Suprapubic skin (tissue), 4 donors: ENCODE data around the gene PNMA6A. TPM values are rescaled to one million over a fixed set of nuclear protein-coding genes. Genes with fewer than 3 reads are reported as not detected.
"Not testable (repeated sequence)": the region's sequence is repeated elsewhere in the genome, so short reads cannot be mapped to it uniquely, and the experiment has no call there.

Experiments used
- DNase-seq, 2 donors: peaks; one replicate each; pipeline ENCODE4 v3.0.0-alpha.2; 2019; ENCODE audit warnings: low spot score in 2 of 2
- H3K27ac ChIP-seq: fragments of 200-600 bp; sonication (generic); one replicate; pipeline ENCODE4 v1.5.1; 2019
- H3K27me3 ChIP-seq: fragments of 200-600 bp; sonication (generic); one replicate; pipeline ENCODE4 v1.5.1; 2019
- H3K36me3 ChIP-seq: fragments of 200-600 bp; sonication (generic); one replicate; pipeline ENCODE4 v1.5.1; 2019
- H3K4me1 ChIP-seq: fragments of 200-600 bp; sonication (generic); one replicate; pipeline ENCODE4 v1.5.1; 2019
- H3K4me3 ChIP-seq: fragments of 200-600 bp; sonication (generic); one replicate; pipeline ENCODE4 v1.5.1; 2019; ENCODE audit warnings: mild to moderate bottlenecking
- H3K9me3 ChIP-seq: fragments of 200-600 bp; sonication (generic); one replicate; pipeline ENCODE4 v1.5.1; 2019
- CTCF ChIP-seq, 2 donors: fragments of 200-600 bp in 1 of 2; fragments of 450-650 bp in 1 of 2; sonication (generic) in 1 of 2; IDR thresholded peaks; one replicate each; pipeline ENCODE4 v1.5.1; 2016 to 2019; ENCODE audit warnings: antibody characterized with exemption in 2 of 2, mild to moderate bottlenecking in 1 of 2, moderate library complexity in 1 of 2
- EP300 ChIP-seq: sonication (generic); formaldehyde crosslinking; IDR thresholded peaks from one replicate; pipeline ENCODE4 v1.6.1; 2017; ENCODE audit warnings: antibody characterized with exemption
- POLR2A ChIP-seq, 2 donors: fragments of 450-650 bp; IDR thresholded peaks; one replicate each; pipeline ENCODE4 v1.6.1; 2017; ENCODE audit warnings: antibody characterized with exemption in 2 of 2, mild to moderate bottlenecking in 2 of 2, moderate library complexity in 2 of 2
- POLR2AphosphoS5 ChIP-seq, 3 donors: sonication (generic); formaldehyde crosslinking; IDR thresholded peaks; one replicate each; pipeline ENCODE4 v1.6.1; 2017; ENCODE audit warnings: antibody characterized with exemption in 3 of 3
- WGBS: methylation state at CpG from one replicate; pipeline ENCODE4 v1.1.5; 2018; 5-methylcytosine and 5-hydroxymethylcytosine counted together
- total RNA-seq, 4 donors: library from RNA; depleted of rRNA; stranded (reverse); fragments of >200 nt; gene quantifications; one replicate each; pipeline ENCODE4 v1.1.0, GENCODE V29; 2016

The PNMA6A gene
- total RNA-seq, 4 donors from 2014 or later, result 0.26 to 0.32 (median 0.30) TPM; not detected in 1

- Histone ChIP-seq H3K4me1 (no peaks in the 10 kb centered on the region), H3K36me3 (no peaks in the 10 kb centered on the region), H3K27me3 (no peaks in the 10 kb centered on the region), H3K9me3 (no peaks in the 10 kb centered on the region), H3K27ac (no peak overlapping the region), H3K4me3 (no peak overlapping the region)
- DNase-seq, result no peak
- WGBS, result 86% methylated on average over 1 of the region's 6 CpGs
- TF ChIP-seq POLR2AphosphoS5 (IDR thresholded peaks at IDR 0.05) (no peak), CTCF (IDR thresholded peaks at IDR 0.05) (no peak), POLR2A (IDR thresholded peaks at IDR 0.05) (no peak), EP300 (no peak)
Measured at GRCh38 chrX:153065389-153065788, 6.9 kb upstream of the PNMA6A start.

- not testable (repeated sequence) for H3K36me3 ChIP-seq
- 73% methylated on average over 3 of the region's 12 CpGs for WGBS
Measured at GRCh38 chrX:153066402-153066801, 5.9 kb upstream of the PNMA6A start.

GRCh38 chrX:153073331-153073730, 1.1 kb downstream of the PNMA6A start:
- H3K4me3 ChIP-seq, H3K4me1 ChIP-seq, H3K36me3 ChIP-seq, H3K27me3 ChIP-seq, DNase-seq, H3K9me3 ChIP-seq, H3K27ac ChIP-seq: not testable (repeated sequence)
- no CpG with 5 or more reads among the region's 29 CpGs for WGBS

More at GRCh38 chrX:153066402-153066801, 5.9 kb upstream of the PNMA6A start:
- H3K4me3 ChIP-seq, H3K27ac ChIP-seq, H3K9me3 ChIP-seq, DNase-seq, H3K27me3 ChIP-seq, H3K4me1 ChIP-seq: not testable (repeated sequence)

- Histone ChIP-seq H3K4me1 (no peaks in the 10 kb centered on the region), H3K4me3 (no peak overlapping the region), H3K9me3 (no peaks in the 10 kb centered on the region), H3K27me3 (no peaks in the 10 kb centered on the region), H3K36me3 (no peaks in the 10 kb centered on the region), H3K27ac (no peak overlapping the region)
- no peak for TF ChIP-seq POLR2AphosphoS5 (IDR thresholded peaks at IDR 0.05)
- no peak for TF ChIP-seq EP300
- no peak for TF ChIP-seq POLR2A (IDR thresholded peaks at IDR 0.05)
- TF ChIP-seq CTCF (IDR thresholded peaks at IDR 0.05), result no peak
- DNase-seq, result no peak
- WGBS, result 95% methylated on average over 10 of the region's 24 CpGs
Measured at GRCh38 chrX:153074262-153074899, 2.1 kb downstream of the PNMA6A start.

GRCh38 chrX:153074935-153075334, 2.7 kb downstream of the PNMA6A start:
- Histone ChIP-seq H3K27ac (no peak overlapping the region), H3K9me3 (no peaks in the 10 kb centered on the region), H3K27me3 (no peaks in the 10 kb centered on the region), H3K4me1 (no peaks in the 10 kb centered on the region), H3K36me3 (no peaks in the 10 kb centered on the region), H3K4me3 (no peak overlapping the region)
- 94% methylated on average over 8 of the region's 11 CpGs for WGBS
- no peak for TF ChIP-seq CTCF (IDR thresholded peaks at IDR 0.05)
- TF ChIP-seq POLR2AphosphoS5 (IDR thresholded peaks at IDR 0.05), result no peak
- no peak for TF ChIP-seq EP300
- no peak for TF ChIP-seq POLR2A (IDR thresholded peaks at IDR 0.05)
- no peak for DNase-seq

- Histone ChIP-seq H3K4me1 (no peaks in the 10 kb centered on the region), H3K27ac (no peak overlapping the region), H3K9me3 (no peaks in the 10 kb centered on the region), H3K27me3 (no peaks in the 10 kb centered on the region), H3K36me3 (no peaks in the 10 kb centered on the region), H3K4me3 (no peak overlapping the region)
- TF ChIP-seq POLR2A (IDR thresholded peaks at IDR 0.05) (no peak), POLR2AphosphoS5 (IDR thresholded peaks at IDR 0.05) (no peak), CTCF (IDR thresholded peaks at IDR 0.05) (no peak), EP300 (no peak)
- WGBS, result no CpG with 5 or more reads among the region's 14 CpGs
- no peak for DNase-seq
Measured at GRCh38 chrX:153075366-153075765, 3.1 kb downstream of the PNMA6A start.

- H3K27me3 ChIP-seq, DNase-seq: not testable (repeated sequence)
- WGBS, result no CpG with 5 or more reads among the region's 76 CpGs
Measured at GRCh38 chrX:153077437-153078135, 5.3 kb downstream of the PNMA6A start.

GRCh38 chrX:153083238-153083923, 11.1 kb downstream of the PNMA6A start:
- H3K27me3 ChIP-seq, H3K36me3 ChIP-seq, H3K27ac ChIP-seq, H3K9me3 ChIP-seq, H3K4me1 ChIP-seq, DNase-seq, H3K4me3 ChIP-seq: not testable (repeated sequence)
- whole genome bisulfite sequencing, result 83% methylated on average over 8 of the region's 23 CpGs

More at GRCh38 chrX:153077437-153078135, 5.3 kb downstream of the PNMA6A start:
- H3K4me3 ChIP-seq, H3K4me1 ChIP-seq, H3K9me3 ChIP-seq, H3K27ac ChIP-seq, H3K36me3 ChIP-seq: not testable (repeated sequence)
